CD4-positive, alpha-beta T cell treated with Interleukin-17A for 4 hours (primary cell): ENCODE results near the gene EHBP1.

Experiments
- DNase-seq: peaks from one replicate; pipeline ENCODE4 v3.0.0-alpha.2; 2020; ENCODE audit warnings: mixed read lengths

Gene EHBP1

GRCh38 chr2:62705007-62705829 lies at the start of gene EHBP1:
Gene EHBP1, plus strand, starts transcription at chr2:62705713. Its CDS starts 1,479 bp downstream, at chr2:62707192.
- DNase-seq, result peak; percentile 98

- no peak for DNase-seq
These were observed 47.7 kb upstream of the EHBP1 start for GRCh38 chr2:62657783-62658182.

- no peak for DNase-seq
These were observed 46.6 kb upstream of the EHBP1 start for GRCh38 chr2:62658891-62659290.

GRCh38 chr2:62660087-62660486 lies 45.4 kb upstream of the EHBP1 start:
- DNase-seq, result no peak

GRCh38 chr2:62660582-62661262 lies 44.8 kb upstream of the EHBP1 start:
- no peak for DNase-seq

GRCh38 chr2:62661263-62661635 lies 44.3 kb upstream of the EHBP1 start:
- DNase-seq, result no peak

- no peak for DNase-seq
These were observed 43.4 kb upstream of the EHBP1 start for GRCh38 chr2:62662131-62662530.

- DNase-seq, result no peak
These were observed 43.0 kb upstream of the EHBP1 start for GRCh38 chr2:62662554-62662953.

- no peak for DNase-seq
These were observed 42.1 kb upstream of the EHBP1 start for GRCh38 chr2:62663411-62663810.

- DNase-seq, result no peak
These were observed 41.4 kb upstream of the EHBP1 start for GRCh38 chr2:62663920-62664795.

GRCh38 chr2:62665446-62665845 lies 40.1 kb upstream of the EHBP1 start:
- no peak for DNase-seq

GRCh38 chr2:62669180-62669579 lies 36.3 kb upstream of the EHBP1 start:
- no peak for DNase-seq

- DNase-seq, result no peak
These were observed 32.9 kb upstream of the EHBP1 start for GRCh38 chr2:62672601-62673000.

GRCh38 chr2:62675062-62675461 lies 30.5 kb upstream of the EHBP1 start:
- DNase-seq, result no peak

- no peak for DNase-seq
These were observed 20.3 kb upstream of the EHBP1 start for GRCh38 chr2:62685256-62685655.

- no peak for DNase-seq
These were observed 19.4 kb upstream of the EHBP1 start for GRCh38 chr2:62686012-62686685.

- no peak for DNase-seq
These were observed 17.9 kb upstream of the EHBP1 start for GRCh38 chr2:62687636-62688035.

GRCh38 chr2:62688771-62689170 lies 16.7 kb upstream of the EHBP1 start:
- no peak for DNase-seq

- no peak for DNase-seq
These were observed 14.3 kb upstream of the EHBP1 start for GRCh38 chr2:62691186-62691585.

GRCh38 chr2:62692225-62692624 lies 13.3 kb upstream of the EHBP1 start:
- DNase-seq, result no peak

- no peak for DNase-seq
These were observed 6.9 kb upstream of the EHBP1 start for GRCh38 chr2:62698653-62699052.

- no peak for DNase-seq
These were observed 883 bp upstream of the EHBP1 start for GRCh38 chr2:62704654-62705006.
